SK-N-SH (cell line): ENCODE data around the gene CEP131. TPM values are rescaled to one million over a fixed set of nuclear protein-coding genes. Genes with fewer than 3 reads are reported as not detected.

Experiments used
- CTCF ChIA-PET: fragments of 300-600, 350-600 bp; formaldehyde crosslinking; extraction: SDS; loops from one replicate; lab custom pipeline; 2021; lab: Yijun Ruan, JAX
- POLR2A ChIA-PET: fragments of 350-600 bp; sonication (Branson Sonifier 250); formaldehyde crosslinking; extraction: SDS; loops from one replicate; lab custom pipeline; 2020; ENCODE audit warnings: antibody characterized with exemption, inconsistent platforms; lab: Yijun Ruan, JAX
- DNase-seq: peaks from one replicate; pipeline ENCODE4 v3.0.0; 2012
- H2AFZ ChIP-seq: fragments of 200-600 bp; sonication (generic); 2 replicates; pipeline ENCODE4 v1.8.1; 2016; ENCODE audit warnings: antibody characterized with exemption, mild to moderate bottlenecking, low read depth
- H3F3A ChIP-seq: fragments of 200-600 bp; sonication (generic); replicated peaks from 2 replicates; pipeline ENCODE3; 2016; ENCODE audit warnings: antibody characterized with exemption, mild to moderate bottlenecking; ENCODE audit not compliant: insufficient read depth
- H3K27ac ChIP-seq, 2 experiments: fragments of 200-500 bp in 1 of 2; fragments of 200-600 bp in 1 of 2; sonication (Bioruptor generic) in 1 of 2; sonication (generic), shearing (Covaris generic) in 1 of 2; 2 replicates each; pipeline versions ENCODE4 v1.5.1 to v1.6.1; 2014 to 2016; ENCODE audit warnings: low read depth in 2 of 2, inconsistent platforms in 1 of 2, low read length in 1 of 2, mild to moderate bottlenecking in 1 of 2, mixed read lengths in 1 of 2
- H3K27me3 ChIP-seq: fragments of 200-600 bp; sonication (generic), shearing (Covaris generic); 2 replicates; pipeline ENCODE4 v1.6.1; 2016; ENCODE audit warnings: mixed run types; ENCODE audit not compliant: insufficient read depth
- H3K36me3 ChIP-seq, 2 experiments: fragments of 200-500 bp in 1 of 2; fragments of 200-600 bp in 1 of 2; sonication (Bioruptor generic) in 1 of 2; sonication (generic) in 1 of 2; replicated peaks in 1 of 2; 2 replicates each; pipeline versions ENCODE3 to v1.5.1; 2014 to 2016; ENCODE audit warnings: low read length in 1 of 2, mild to moderate bottlenecking in 1 of 2; ENCODE audit not compliant: insufficient read depth in 2 of 2, control insufficient read depth in 1 of 2
- H3K4me1 ChIP-seq, 2 experiments: fragments of 200-500 bp in 1 of 2; fragments of 200-600 bp in 1 of 2; sonication (Bioruptor generic) in 1 of 2; sonication (generic), shearing (Covaris generic) in 1 of 2; 2 replicates each; pipeline versions ENCODE4 v1.5.1 to v1.6.1; 2014 to 2016; ENCODE audit warnings: low read depth in 1 of 2, low read length in 1 of 2, mixed run types in 1 of 2; ENCODE audit not compliant: insufficient read depth in 2 of 2, control insufficient read depth in 1 of 2
- H3K4me2 ChIP-seq: fragments of 200-600 bp; sonication (generic), shearing (Covaris generic); 2 replicates; pipeline ENCODE4 v1.6.1; 2017; ENCODE audit warnings: mixed run types
- H3K4me3 ChIP-seq, 2 experiments: fragments of 200-500 bp in 1 of 2; fragments of 200-600 bp in 1 of 2; sonication (Bioruptor generic) in 1 of 2; sonication (generic), shearing (Covaris generic) in 1 of 2; 2 replicates each; pipeline versions ENCODE4 v1.5.1 to v1.8.1; 2014 to 2016; ENCODE audit warnings: low read depth in 2 of 2, inconsistent platforms in 1 of 2, low read length in 1 of 2, mild to moderate bottlenecking in 1 of 2, mixed read lengths in 1 of 2, moderate library complexity in 1 of 2
- H3K79me2 ChIP-seq: fragments of 200-600 bp; sonication (generic); 2 replicates; pipeline ENCODE4 v1.8.1; 2017; ENCODE audit warnings: mild to moderate bottlenecking; ENCODE audit not compliant: insufficient read depth
- H3K9ac ChIP-seq: fragments of 200-600 bp; sonication (generic); 2 replicates; pipeline ENCODE4 v1.6.1; 2017; ENCODE audit warnings: mixed run types
- H3K9me2 ChIP-seq: fragments of 200-600 bp; sonication (generic); 2 replicates; pipeline ENCODE4 v1.6.1; 2017; ENCODE audit warnings: mixed run types
- H3K9me3 ChIP-seq: fragments of 200-600 bp; sonication (generic); 2 replicates; pipeline ENCODE4 v1.6.1; 2017; ENCODE audit warnings: mixed run types, mild to moderate bottlenecking, moderate library complexity
- H4K20me1 ChIP-seq: fragments of 200-600 bp; sonication (generic); 2 replicates; pipeline ENCODE4 v1.6.1; 2017; ENCODE audit warnings: mild to moderate bottlenecking, mixed run types; ENCODE audit not compliant: insufficient read depth
- CTCF ChIP-seq: fragments of 200-600 bp; sonication (generic); IDR thresholded peaks from 2 replicates; pipeline ENCODE4 v1.6.1; 2017; ENCODE audit warnings: antibody characterized with exemption, mild to moderate bottlenecking, moderate library complexity
- ELF1 ChIP-seq: IDR thresholded peaks from 2 replicates; pipeline ENCODE4 v1.4.0; 2012
- EP300 ChIP-seq, 2 experiments: IDR thresholded peaks; 2 replicates each; pipeline versions ENCODE4 v1.4.0 to v1.6.1; 2012; ENCODE audit warnings: borderline replicate concordance in 1 of 2, low read depth in 1 of 2, low read length in 1 of 2
- EZH2phosphoT487 ChIP-seq: fragments of 200-600 bp; sonication (generic); IDR thresholded peaks from 2 replicates; pipeline ENCODE4 v1.6.1; 2017; ENCODE audit warnings: low read depth, mixed run types, mild to moderate bottlenecking, antibody characterized with exemption, moderate library complexity, borderline replicate concordance
- FOXJ3 ChIP-seq: sonication (generic); formaldehyde crosslinking; IDR thresholded peaks from 2 replicates; pipeline ENCODE4 v1.5.1; 2020; ENCODE audit warnings: mild to moderate bottlenecking, missing genetic modification reagents
- GATA2 ChIP-seq: sonication (generic); formaldehyde crosslinking; IDR thresholded peaks from 2 replicates; pipeline ENCODE4 v1.5.0; 2020; ENCODE audit warnings: mild to moderate bottlenecking, missing genetic modification reagents
- JUND ChIP-seq: IDR thresholded peaks from 2 replicates; pipeline ENCODE4 v1.4.0; 2012
- MEF2A ChIP-seq: IDR thresholded peaks from 2 replicates; pipeline ENCODE4 v1.4.0; 2012; ENCODE audit warnings: low read depth, borderline replicate concordance
- PBX3 ChIP-seq: IDR thresholded peaks from 2 replicates; pipeline ENCODE4; 2012
- RAD21 ChIP-seq: IDR thresholded peaks from 2 replicates; pipeline ENCODE4 v1.6.1; 2012; ENCODE audit warnings: mild to moderate bottlenecking, low read length
- SIN3A ChIP-seq: IDR thresholded peaks from 2 replicates; pipeline ENCODE4 v1.6.1; 2012; ENCODE audit warnings: low read depth, mild to moderate bottlenecking, low read length, moderate library complexity, borderline replicate concordance
- SMC3 ChIP-seq: IDR thresholded peaks from 2 replicates; pipeline ENCODE4 v1.6.1; 2012; ENCODE audit warnings: low read depth, low read length, improper control_type of control experiment
- TAF1 ChIP-seq: IDR thresholded peaks from 2 replicates; pipeline ENCODE4 v1.6.1; 2012; ENCODE audit warnings: low read depth, mild to moderate bottlenecking, low read length, moderate library complexity, borderline replicate concordance
- USF2 ChIP-seq: fragments of 150-350 bp; IDR thresholded peaks from 2 replicates; pipeline ENCODE4 v1.6.1; 2017; ENCODE audit warnings: antibody characterized with exemption, low read length, low read depth, borderline replicate concordance
- ZBTB33 ChIP-seq: IDR thresholded peaks from 2 replicates; pipeline ENCODE4 v1.4.0; 2012; ENCODE audit warnings: low read depth, borderline replicate concordance
- whole genome bisulfite sequencing: methylation state at CpG from one replicate; pipeline ENCODE4 v1.1.6; 2017; ENCODE audit warnings: low lambda C conversion rate; 5-methylcytosine and 5-hydroxymethylcytosine counted together
- polyA plus RNA-seq, 3 experiments: library from polyadenylated mRNA; depleted of rRNA; stranded (reverse); fragments of >200 nt; gene quantifications; 2 replicates each; pipeline ENCODE4 v1.2.3, GENCODE V29; 2012

CEP131 gene
- polyA plus RNA-seq, 1 of the 3 experiments (the other 2 are of a cell fraction): 34.8 TPM

- Histone ChIP-seq H3K79me2 (0 out of 2 replicates have a peak, but pooled peaks cover 7% of the 10 kb centered on the region), H3K27ac (no peak overlapping the region)
- no peak for DNase-seq
These were observed 11.9 kb downstream of the CEP131 start for GRCh38 chr17:81210868-81211267.

More at GRCh38 chr17:81210868-81211267, 11.9 kb downstream of the CEP131 start:
- no peak overlapping the region for H3K9ac ChIP-seq
- no peaks in the 10 kb centered on the region for H3K27me3 ChIP-seq
- H3K9me2 ChIP-seq: no peaks in the 10 kb centered on the region
- H2AFZ ChIP-seq: no peak overlapping the region
- no peak overlapping the region for H3K4me3 ChIP-seq
- TF ChIP-seq EP300 (IDR thresholded peaks at IDR 0.05; ENCODE audit: borderline replicate concordance in 1 of 2, low read depth in 1 of 2, low read length in 1 of 2) (no peak), CTCF (no peak), EZH2phosphoT487 (no peak), SIN3A (no peak), GATA2 (no peak), RAD21 (no peak), ELF1 (no peak), PBX3 (no peak), ZBTB33 (no peak), MEF2A (no peak), JUND (no peak), SMC3 (no peak), FOXJ3 (CRISPR knock-in tag) (no peak), USF2 (no peak), TAF1 (no peak)
- H3F3A ChIP-seq: no peaks in the 10 kb centered on the region
- H3K4me1 ChIP-seq: no peaks in the 10 kb centered on the region
- H3K36me3 ChIP-seq: no peaks in the 10 kb centered on the region
- POLR2A ChIA-PET: no interaction called here
- no peaks in the 10 kb centered on the region for H3K9me3 ChIP-seq
- H4K20me1 ChIP-seq: no peaks in the 10 kb centered on the region
- H3K4me2 ChIP-seq: no peak overlapping the region
- 86% methylated on average over 13 of the region's 14 CpGs for WGBS
- CTCF ChIA-PET: interaction anchor here (0.6 to 2.8 kb wide), 4 partner anchors 10 to 68 kb away, joined by 3 to 11 read pairs (median 4); no protein-coding TSS in a partner anchor
